A673 (cell line): ENCODE data around the gene XRCC4. TPM values are rescaled to one million over a fixed set of nuclear protein-coding genes. Genes with fewer than 3 reads are reported as not detected.
A peak's percentile ranks its signal among the peaks of the same experiment; 100 is the strongest.

Experiments
- BruUV-seq: library from RNA; stranded (reverse); fragments of 400-500 nt; replicated peaks from 2 replicates; lab custom pipeline; 2021; lab: Mats Ljungman, UMichigan
- CTCF ChIA-PET: fragments of 300-600 bp; sonication (Branson Sonifier 250); formaldehyde crosslinking; loops from one replicate; lab custom pipeline; 2022; ENCODE audit warnings: antibody characterized with exemption; lab: Charles Lee
- POLR2A ChIA-PET: fragments of 300-600 bp; sonication (Branson Sonifier 250); formaldehyde crosslinking; loops from one replicate; lab custom pipeline; 2022; ENCODE audit warnings: antibody characterized with exemption; ENCODE audit not compliant: low non-redundant PET; lab: Charles Lee
- DNase-seq: peaks from one replicate; pipeline ENCODE4 v3.0.0-alpha.2; 2015; ENCODE audit warnings: low spot score
- H3K27ac ChIP-seq: fragments of 200-600 bp; sonication (generic); 2 replicates; pipeline ENCODE4 v1.5.1; 2016; ENCODE audit warnings: mixed run types, low read depth, mild to moderate bottlenecking, mixed read lengths, antibody characterized with exemption, low read length; ENCODE audit not compliant: poor library complexity, severe bottlenecking
- H3K27me3 ChIP-seq: fragments of 200-600 bp; sonication (generic); replicated peaks from 2 replicates; pipeline ENCODE4 v1.6.1; 2017; ENCODE audit warnings: mixed run types, low read depth, mild to moderate bottlenecking, mixed read lengths, antibody characterized with exemption, low read length; ENCODE audit not compliant: insufficient read depth, poor library complexity
- H3K36me3 ChIP-seq: fragments of 200-600 bp; sonication (generic); 2 replicates; pipeline ENCODE4 v1.6.1; 2016; ENCODE audit warnings: mixed run types, mild to moderate bottlenecking, mixed read lengths, antibody characterized with exemption, low read length; ENCODE audit not compliant: insufficient read depth, poor library complexity, severe bottlenecking
- H3K4me1 ChIP-seq: fragments of 200-600 bp; sonication (generic); 2 replicates; pipeline ENCODE4 v1.6.1; 2017; ENCODE audit warnings: mixed run types, mild to moderate bottlenecking, mixed read lengths, antibody characterized with exemption, low read length; ENCODE audit not compliant: insufficient read depth, poor library complexity, severe bottlenecking
- H3K4me3 ChIP-seq: fragments of 200-600 bp; sonication (generic); 2 replicates; pipeline ENCODE4 v1.5.1; 2016; ENCODE audit warnings: low read depth, mixed run types, mild to moderate bottlenecking, mixed read lengths, low read length; ENCODE audit not compliant: poor library complexity, severe bottlenecking
- H3K9me3 ChIP-seq: fragments of 200-600 bp; sonication (generic); 2 replicates; pipeline ENCODE4 v1.6.1; 2016; ENCODE audit warnings: mixed run types, low read depth, mild to moderate bottlenecking, mixed read lengths, antibody characterized with exemption, low read length; ENCODE audit not compliant: poor library complexity, severe bottlenecking
- CTCF ChIP-seq: fragments of 300-800, 200-600 bp; sonication (generic); conservative IDR thresholded peaks from 2 replicates; pipeline ENCODE4 v1.5.1; 2017; ENCODE audit warnings: low read depth, mild to moderate bottlenecking, antibody characterized with exemption, low read length, moderate library complexity, mixed read lengths
- EZH2 ChIP-seq: fragments of 200-600 bp; sonication (generic); IDR thresholded peaks from 2 replicates; pipeline ENCODE4 v1.6.1; 2017; ENCODE audit warnings: borderline replicate concordance, low read depth, mild to moderate bottlenecking, mixed read lengths, antibody characterized with exemption, low read length; ENCODE audit not compliant: poor library complexity, severe bottlenecking
- intact Hi-C: fragments of 100-400 bp; cut with micrococcal nuclease; formaldehyde crosslinking; loops from one replicate; pipeline ENCODE4 v1.10.0; 2022; ENCODE audit not compliant: unreplicated experiment
- total RNA-seq: library from RNA; stranded (reverse); gene quantifications from 2 replicates; pipeline ENCODE4 v1.2.3, GENCODE V29; 2021

XRCC4 gene
- total RNA-seq, 1 experiment from 2014 or later = 8.1 TPM

- Histone ChIP-seq H3K27ac (no peak overlapping the region), H3K27me3 (no peaks in the 10 kb centered on the region), H3K36me3 (no peaks in the 10 kb centered on the region), H3K9me3 (no peaks in the 10 kb centered on the region), H3K4me1 (no peaks in the 10 kb centered on the region), H3K4me3 (no peak overlapping the region)
- DNase-seq = peak; percentile 0
- CTCF ChIA-PET = no interaction called here
- intact Hi-C loops = no loop called here
- BruUV-seq = no TSS peak
- POLR2A ChIA-PET = no interaction called here
- TF ChIP-seq EZH2 (no peak), CTCF (no peak)
Measured at GRCh38 chr5:83337453-83338035, 260.2 kb downstream of the XRCC4 start.

- Histone ChIP-seq H3K27me3 (no peaks in the 10 kb centered on the region), H3K9me3 (no peaks in the 10 kb centered on the region), H3K36me3 (no peaks in the 10 kb centered on the region), H3K4me1 (no peaks in the 10 kb centered on the region), H3K4me3 (no peak overlapping the region), H3K27ac (no peak overlapping the region)
- ChIA-PET POLR2A (no interaction called here), CTCF (no interaction called here)
- no peak for TF ChIP-seq EZH2
- no peak for TF ChIP-seq CTCF
- DNase-seq = no peak
- BruUV-seq = no TSS peak
- intact Hi-C loops = no loop called here
Measured at GRCh38 chr5:83340511-83340918, 263.2 kb downstream of the XRCC4 start.

- Histone ChIP-seq H3K36me3 (no peaks in the 10 kb centered on the region), H3K9me3 (no peaks in the 10 kb centered on the region), H3K4me1 (no peaks in the 10 kb centered on the region), H3K27ac (no peak overlapping the region), H3K27me3 (no peaks in the 10 kb centered on the region), H3K4me3 (no peak overlapping the region)
- intact Hi-C loops = no loop called here
- no peak for TF ChIP-seq EZH2
- DNase-seq = no peak
- no TSS peak for BruUV-seq
- ChIA-PET CTCF (no interaction called here), POLR2A (no interaction called here)
Measured at GRCh38 chr5:83341815-83342334, 264.5 kb downstream of the XRCC4 start.

- no peaks in the 10 kb centered on the region for H3K36me3 ChIP-seq
- H3K27ac ChIP-seq = no peak overlapping the region
- no TSS peak for BruUV-seq
- POLR2A ChIA-PET = no interaction called here
- no peak overlapping the region for H3K4me3 ChIP-seq
- no peaks in the 10 kb centered on the region for H3K27me3 ChIP-seq
- intact Hi-C loops = no loop called here
- no peaks in the 10 kb centered on the region for H3K9me3 ChIP-seq
- no peaks in the 10 kb centered on the region for H3K4me1 ChIP-seq
- no peak for DNase-seq
- no peak for TF ChIP-seq EZH2
- no peak for TF ChIP-seq CTCF
- CTCF ChIA-PET = no interaction called here
Measured at GRCh38 chr5:83342465-83342864, 265.1 kb downstream of the XRCC4 start.
